Activated CD4-positive, CD25-positive, alpha-beta regulatory T cell treated with anti-CD3 and anti-CD28 coated beads, Interleukin-2, amount 50 U/mL, for 16 hours (primary cell): ENCODE data around the gene PKDREJ.
A peak's percentile ranks its signal among the peaks of the same experiment; 100 is the strongest.
"Not testable (repeated sequence)": the region's sequence is repeated elsewhere in the genome, so short reads cannot be mapped to it uniquely, and the experiment has no call there.

Experiments
- DNase-seq: peaks from one replicate; pipeline ENCODE4 v3.0.0-alpha.2; 2020; ENCODE audit warnings: low read depth, low spot score

The PKDREJ gene, protein sequence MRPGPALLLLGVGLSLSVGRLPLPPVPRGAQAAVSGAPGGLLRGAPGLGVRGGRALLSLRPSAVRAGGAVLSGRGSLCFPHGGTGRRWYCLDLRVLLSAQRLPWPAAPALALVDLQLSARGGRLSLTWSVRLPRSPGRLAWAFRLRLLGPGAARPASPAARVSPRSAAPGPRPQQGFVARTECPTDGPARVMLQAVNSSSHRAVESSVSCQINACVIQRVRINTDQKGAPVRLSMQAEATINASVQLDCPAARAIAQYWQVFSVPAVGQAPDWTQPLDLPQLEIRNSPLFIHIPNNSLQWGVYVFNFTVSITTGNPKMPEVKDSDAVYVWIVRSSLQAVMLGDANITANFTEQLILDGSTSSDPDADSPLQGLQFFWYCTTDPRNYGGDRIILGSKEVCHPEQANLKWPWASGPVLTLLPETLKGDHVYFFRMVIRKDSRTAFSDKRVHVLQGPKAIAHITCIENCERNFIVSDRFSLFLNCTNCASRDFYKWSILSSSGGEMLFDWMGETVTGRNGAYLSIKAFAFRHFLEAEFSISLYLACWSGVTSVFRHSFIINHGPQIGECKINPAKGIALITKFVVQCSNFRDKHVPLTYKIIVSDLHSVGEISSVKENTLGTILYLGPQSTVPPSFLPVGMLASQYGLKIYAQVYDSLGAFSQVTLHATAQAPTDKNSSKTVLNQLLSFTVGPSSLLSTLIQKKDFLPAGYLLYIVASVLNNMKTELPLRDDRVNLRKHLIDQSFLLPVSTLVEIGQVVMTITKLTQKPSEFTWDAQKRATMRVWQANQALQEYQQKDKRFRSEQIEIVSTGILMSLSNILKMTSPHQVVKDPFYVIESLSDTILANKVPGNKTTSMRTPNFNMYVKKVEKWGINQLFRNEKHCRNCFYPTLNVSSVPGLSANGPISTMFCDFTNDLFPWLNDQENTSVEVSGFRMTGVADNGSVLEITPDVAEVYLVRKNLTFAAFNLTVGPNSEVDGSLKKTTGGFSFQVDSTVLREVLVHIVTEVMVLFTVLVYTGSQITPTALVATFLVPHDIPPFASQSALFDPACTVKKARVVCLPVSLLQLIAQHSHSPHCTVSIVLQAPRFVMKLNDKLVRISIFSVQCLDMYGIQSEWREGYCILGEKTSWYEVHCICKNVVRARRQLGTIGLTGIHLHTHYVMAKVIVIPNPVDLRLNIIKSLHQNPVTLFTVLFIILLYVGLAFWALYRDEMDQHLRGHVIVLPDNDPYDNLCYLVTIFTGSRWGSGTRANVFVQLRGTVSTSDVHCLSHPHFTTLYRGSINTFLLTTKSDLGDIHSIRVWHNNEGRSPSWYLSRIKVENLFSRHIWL (N-terminal part only)

GRCh38 chr22:46263216-46263590 lies at the start of gene PKDREJ:
Gene PKDREJ, minus strand, starts transcription at chr22:46263343. Its CDS starts 21 bp downstream, at chr22:46263322.
- no peak for DNase-seq

DNA sequence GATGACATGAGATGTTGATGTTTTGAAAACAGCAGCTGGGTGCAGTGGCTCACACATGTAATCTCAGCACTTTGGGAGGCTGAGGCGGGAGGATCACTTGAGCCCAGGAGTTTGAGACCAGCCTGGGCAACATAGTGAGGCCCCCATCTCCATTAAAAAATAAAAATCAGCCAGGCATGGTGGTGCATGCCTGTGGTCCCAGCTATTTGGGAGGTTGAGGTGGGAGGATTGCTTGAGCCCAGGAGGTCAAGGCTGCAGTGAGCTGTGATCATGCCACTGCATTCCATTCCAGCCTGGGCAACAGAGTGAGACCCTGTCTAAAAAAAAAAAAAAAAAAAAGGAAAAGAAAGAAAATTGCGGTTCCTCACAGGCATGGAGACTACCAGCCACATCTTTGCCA lies 49.7 kb upstream of the PKDREJ start:
- DNase-seq, result not testable (repeated sequence)

DNA sequence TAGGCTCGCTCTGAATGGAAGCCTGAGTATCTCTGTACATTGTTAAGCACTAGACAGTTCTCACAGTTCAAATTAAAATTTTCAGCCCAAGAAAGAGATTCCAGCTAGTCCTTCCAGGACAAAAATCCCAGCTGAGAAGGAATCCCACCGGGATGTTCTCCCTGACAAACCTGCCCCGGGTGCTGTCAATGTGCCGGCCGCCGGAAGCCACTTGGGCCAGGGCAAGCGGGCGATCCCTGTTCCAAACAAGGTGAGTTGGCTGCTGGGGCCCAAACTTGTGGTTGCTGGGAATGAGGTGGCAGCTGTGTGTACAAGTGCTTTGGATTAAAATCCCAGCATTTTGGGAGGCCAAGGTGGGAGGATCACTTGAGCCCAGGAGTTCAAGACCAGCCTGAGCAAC lies 48.9 kb upstream of the PKDREJ start:
- no peak for DNase-seq

- DNase-seq, result no peak
Observed at GRCh38 chr22:46309526-46310085, 46.5 kb upstream of the PKDREJ start.

- no peak for DNase-seq
Observed at GRCh38 chr22:46308283-46308988, 45.3 kb upstream of the PKDREJ start.

DNA sequence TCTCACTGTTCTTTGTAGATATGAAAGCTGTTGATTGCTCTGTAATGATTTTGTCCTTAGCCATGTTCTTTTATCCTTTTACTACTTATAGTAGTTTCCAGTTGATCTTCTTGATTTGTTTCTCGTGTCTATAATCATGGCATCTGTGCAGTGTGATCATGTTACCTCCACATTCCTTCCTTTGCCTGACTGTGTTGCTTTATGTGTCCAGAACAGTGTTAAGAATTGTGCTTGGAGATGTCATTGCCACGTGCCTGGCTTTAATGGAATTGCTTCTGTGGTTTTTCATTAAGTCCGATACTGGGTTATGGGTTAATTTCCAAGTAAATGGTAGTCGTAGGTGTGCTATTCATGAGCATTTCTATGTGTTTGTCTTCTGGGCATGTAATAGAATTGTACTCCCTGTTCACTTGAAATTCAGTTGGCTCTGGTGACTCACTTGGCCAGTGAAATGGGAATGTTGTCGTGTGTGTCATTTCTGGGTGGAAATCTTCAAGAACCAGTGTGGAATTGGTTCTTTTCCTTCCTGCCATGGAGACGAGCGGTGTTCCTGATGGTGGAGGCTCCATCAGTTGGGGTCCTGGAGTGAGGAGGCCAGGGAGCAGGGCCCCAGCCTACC lies 40.3 kb upstream of the PKDREJ start:
- no peak for DNase-seq

DNA sequence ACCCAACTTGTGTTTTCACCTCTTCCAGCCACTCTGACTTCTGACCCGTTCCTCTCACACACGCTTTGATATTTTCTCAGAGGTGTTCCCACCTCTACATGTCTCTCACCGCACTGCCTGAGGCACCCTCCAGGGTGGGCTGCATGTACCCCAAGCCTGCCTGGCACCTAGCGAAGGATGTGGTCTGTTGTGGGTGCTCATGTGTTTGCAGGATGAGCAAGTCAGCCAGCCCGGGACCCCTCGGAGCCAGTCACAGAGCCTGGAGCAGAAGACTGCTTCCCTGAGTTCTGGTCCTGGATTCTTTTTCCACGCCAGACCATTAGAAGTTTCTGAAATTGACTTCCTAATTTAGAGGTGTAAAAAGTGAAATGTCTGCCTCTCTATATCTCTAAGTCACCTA lies 37.3 kb upstream of the PKDREJ start:
- no peak for DNase-seq

GRCh38 chr22:46299101-46299500 lies 36.0 kb upstream of the PKDREJ start:
- DNase-seq, result no peak

DNA sequence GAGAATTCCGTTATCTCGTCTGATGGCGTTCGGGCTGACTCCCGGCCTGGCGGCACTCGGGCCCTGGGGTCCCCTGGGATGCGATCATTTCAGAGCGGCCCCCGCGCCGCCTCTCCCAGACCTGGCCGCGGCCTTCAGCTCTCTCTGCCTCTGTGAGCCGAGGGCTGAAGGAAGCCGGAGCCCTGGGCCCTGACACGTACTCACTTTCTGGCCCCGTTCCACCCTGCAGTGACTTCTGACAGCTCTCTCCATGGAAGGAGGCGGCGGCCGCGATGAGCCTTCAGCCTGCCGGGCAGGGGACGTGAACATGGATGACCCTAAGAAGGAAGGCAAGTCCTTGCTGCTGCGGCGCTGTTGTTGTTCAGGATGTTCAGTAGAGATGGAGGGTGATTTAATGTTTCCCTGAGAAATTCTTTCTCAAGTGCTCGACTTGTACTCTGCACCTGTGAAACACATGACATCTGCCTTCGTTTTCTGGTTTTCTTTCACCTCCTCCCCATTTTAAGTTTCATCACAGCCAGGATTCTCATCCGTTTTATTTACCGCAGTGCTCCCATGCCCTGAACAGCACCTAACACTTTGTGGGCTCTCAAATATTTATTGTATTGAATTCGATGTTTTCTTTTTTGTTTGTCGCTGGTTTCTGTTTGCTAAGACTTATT lies 34.1 kb upstream of the PKDREJ start:
- no peak for DNase-seq

DNA sequence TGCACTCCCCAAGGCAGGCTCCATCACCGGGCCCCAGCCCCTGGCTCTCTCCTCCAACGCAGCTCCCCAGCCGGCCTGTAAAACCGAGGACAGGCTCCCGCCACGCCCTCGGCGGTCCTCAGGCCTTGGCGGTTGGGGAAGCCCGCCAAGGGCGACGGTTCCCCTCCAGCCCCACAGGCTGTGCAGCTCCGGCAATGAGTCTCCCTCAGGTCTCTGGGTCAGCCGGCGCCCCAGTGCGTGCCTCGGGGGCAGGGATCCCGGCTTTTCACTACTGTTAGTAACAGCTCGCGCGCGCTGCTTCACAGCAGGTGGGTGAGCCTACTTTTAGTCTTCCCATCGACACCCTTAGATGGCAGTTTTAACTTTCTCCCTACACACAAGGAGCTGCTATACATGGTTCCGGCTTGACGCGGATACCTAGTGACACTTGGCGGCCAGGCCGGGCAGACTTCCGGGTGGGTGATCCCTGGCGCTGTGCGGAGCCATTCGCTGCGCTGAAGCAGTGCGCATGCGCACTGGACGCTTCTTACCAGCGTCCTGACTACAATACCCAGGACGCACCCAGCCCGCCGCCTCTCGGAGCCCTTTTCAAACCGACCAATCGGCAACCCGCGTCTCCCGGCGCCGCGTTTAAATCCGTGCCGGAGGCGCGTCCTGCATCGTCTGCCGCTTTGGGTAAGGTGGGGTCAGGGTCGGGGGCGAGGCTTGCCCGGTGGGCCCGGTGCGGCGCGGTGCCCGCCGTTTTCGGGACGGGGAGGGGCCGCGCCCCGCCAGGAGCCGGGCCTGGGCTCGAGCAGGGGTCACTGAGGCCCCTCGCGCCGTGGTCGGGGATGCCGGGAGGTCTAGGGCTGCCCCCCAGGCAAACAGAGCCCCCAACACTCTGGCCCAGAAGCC lies 33.4 kb upstream of the PKDREJ start, which contains the start of gene GTSE1:
Gene GTSE1 (plus strand): TSS at position 614 of the 894 bp plus-strand sequence. CDS start 531 bp downstream, outside the sequence.
- DNase-seq, result peak; percentile 95

DNA sequence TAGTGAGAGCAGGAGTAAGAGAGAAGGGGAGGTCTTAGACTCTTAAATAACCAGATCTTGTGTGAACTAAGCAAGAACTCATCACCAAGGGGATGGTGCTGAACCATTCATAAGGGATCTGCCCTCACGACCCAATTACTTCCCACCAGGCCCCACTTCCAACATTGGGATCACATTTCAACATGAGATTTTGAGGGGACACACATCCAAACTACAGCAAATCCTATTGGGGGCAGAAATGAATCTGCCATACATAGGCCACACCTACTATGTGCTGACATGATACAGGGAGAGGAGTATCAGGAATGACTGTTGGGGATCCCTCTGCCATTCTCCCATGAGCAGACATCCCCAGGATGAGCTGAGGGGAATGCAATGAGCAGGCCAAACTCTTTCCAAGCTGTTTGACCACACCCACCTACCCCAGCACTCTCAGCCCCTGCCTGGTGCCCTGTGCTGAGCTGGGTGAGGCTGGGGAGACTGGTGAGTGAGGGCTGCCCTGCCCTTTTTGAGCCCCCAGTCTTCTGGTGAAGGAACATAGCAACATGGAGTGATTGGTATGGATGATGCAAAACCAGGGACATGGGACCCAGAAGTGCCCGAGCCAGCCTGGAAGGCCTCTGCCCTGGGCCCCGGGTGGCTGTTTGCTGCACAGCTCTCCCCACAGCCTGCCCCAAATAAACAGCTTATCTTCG lies 32.3 kb upstream of the PKDREJ start:
- no peak for DNase-seq

DNA sequence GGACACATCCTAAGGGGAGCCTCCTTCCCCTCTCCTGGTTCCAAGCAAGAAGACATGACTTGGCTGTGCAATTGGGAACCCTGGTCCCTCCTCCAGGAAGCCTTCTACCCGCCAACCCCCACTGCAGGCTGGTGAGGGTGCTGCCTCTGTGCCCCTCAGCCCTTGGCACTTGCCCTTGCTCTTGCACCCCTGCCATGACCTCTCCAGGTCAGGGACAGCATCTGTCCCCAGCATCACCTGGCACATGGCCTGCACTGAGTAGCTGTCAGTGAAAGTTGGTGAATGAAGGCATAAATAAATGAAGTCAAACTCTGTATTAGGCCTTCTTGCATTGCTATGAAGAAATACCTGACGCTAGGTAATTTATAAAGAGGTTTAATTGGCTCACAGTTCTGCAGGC lies 31.6 kb upstream of the PKDREJ start:
- DNase-seq, result no peak

DNA sequence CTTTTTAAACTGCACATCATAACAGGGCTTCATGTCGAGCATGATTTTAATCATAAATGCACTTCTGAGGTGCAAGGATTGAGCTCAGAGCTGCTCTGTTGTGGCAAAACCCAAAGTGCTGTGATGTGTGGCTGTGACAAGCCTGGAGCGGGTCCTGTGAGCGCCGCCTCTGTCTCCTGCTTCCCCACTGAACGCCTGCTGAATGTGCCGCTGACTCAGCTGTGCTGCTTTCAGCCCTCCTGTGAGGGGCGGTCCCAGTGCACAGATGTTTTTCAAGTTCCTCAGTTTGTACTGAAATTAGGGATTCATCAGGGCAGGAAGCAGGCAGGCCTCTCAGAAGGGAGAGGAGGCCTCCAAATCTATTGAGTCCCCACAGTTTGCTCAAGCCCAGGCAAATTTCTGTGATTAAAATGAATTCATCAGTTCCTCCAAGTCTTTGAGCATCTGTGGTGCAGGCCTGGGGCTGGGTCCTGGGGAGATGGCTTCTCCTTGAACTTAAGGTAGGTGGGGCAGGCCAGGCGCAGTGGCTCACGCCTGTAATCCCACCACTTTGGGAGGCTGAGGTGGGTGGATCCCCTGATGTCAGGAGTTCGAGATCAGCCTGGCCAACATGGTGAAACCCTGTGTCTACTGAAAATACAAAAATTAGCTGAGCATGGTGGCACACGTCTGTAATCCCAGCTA lies 30.6 kb upstream of the PKDREJ start:
- no peak for DNase-seq

DNA sequence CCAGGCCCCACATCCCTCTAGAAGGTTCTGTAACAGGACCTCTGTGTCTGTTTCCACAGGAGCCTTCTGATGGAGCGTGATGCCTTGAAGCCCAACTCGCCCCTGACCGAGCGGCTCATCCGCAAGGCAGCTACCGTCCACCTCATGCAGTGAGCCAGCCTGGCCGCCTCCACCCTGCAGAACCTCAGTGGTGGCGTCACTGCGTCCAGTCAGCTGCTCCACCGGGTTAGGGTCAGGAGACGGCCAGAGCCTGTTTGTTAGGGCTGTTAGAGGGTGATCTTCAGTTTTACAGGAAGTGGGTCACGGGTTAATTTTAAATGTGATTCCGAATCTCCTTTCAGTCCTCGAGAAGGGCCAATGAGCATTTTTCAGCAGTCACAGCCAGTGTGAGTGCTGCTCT lies 29.6 kb upstream of the PKDREJ start:
- no peak for DNase-seq

- DNase-seq, result no peak
Observed at GRCh38 chr22:46292173-46292572, 29.0 kb upstream of the PKDREJ start.

GRCh38 chr22:46290843-46291785 lies 28.0 kb upstream of the PKDREJ start:
- no peak for DNase-seq
